ENCODE data around the gene WNT7A. TPM values are rescaled to one million over a fixed set of nuclear protein-coding genes. Genes with fewer than 3 reads are reported as not detected.

The WNT7A gene
- total RNA-seq, 1 donor from 2014 or later, result 10.3 TPM

- no peak overlapping the region for H3K4me3 ChIP-seq (ENCODE audit: low read depth, low read length)
- no peak for DNase-seq (ENCODE audit: low read depth)
- TF ChIP-seq CTCF (conservative IDR thresholded peaks at IDR 0.05; ENCODE audit: low read depth, low read length), result no peak
Observed at GRCh38 chr3:13768453-13768852, 111.4 kb downstream of the WNT7A start.

GRCh38 chr3:13767896-13768295 lies 112.0 kb downstream of the WNT7A start:
- no peak for TF ChIP-seq CTCF (conservative IDR thresholded peaks at IDR 0.05; ENCODE audit: low read depth, low read length)
- H3K4me3 ChIP-seq (ENCODE audit: low read depth, low read length), result no peak overlapping the region
- no peak for DNase-seq (ENCODE audit: low read depth)

- no peak overlapping the region for H3K4me3 ChIP-seq (ENCODE audit: low read depth, low read length)
- no peak for DNase-seq (ENCODE audit: low read depth)
- TF ChIP-seq CTCF (conservative IDR thresholded peaks at IDR 0.05; ENCODE audit: low read depth, low read length), result no peak
Observed at GRCh38 chr3:13767030-13767429, 112.8 kb downstream of the WNT7A start.

Other genes with a start within 250 kb of the WNT7A start
- 16.5 and 29.4 TPM in 2 replicates for gene CHCHD4, start 244.8 kb upstream of the WNT7A start, total RNA-seq
- 56.3 and 58.6 TPM in 2 replicates for gene TMEM43, start 245.0 kb upstream of the WNT7A start, total RNA-seq

All from epithelial cell of proximal tubule (primary cell).